GM18520 (cell line): ENCODE results near the gene SNTA1.
A peak's percentile ranks its signal among the peaks of the same experiment; 100 is the strongest.
"Not testable (repeated sequence)": the region's sequence is repeated elsewhere in the genome, so short reads cannot be mapped to it uniquely, and the experiment has no call there.

Experiments used
- ATAC-seq: cut with Tn5 transposase; IDR thresholded peaks from one replicate; pipeline ENCODE4 v1.9.1; 2021; ENCODE audit not compliant: unreplicated experiment

Gene SNTA1

DNA sequence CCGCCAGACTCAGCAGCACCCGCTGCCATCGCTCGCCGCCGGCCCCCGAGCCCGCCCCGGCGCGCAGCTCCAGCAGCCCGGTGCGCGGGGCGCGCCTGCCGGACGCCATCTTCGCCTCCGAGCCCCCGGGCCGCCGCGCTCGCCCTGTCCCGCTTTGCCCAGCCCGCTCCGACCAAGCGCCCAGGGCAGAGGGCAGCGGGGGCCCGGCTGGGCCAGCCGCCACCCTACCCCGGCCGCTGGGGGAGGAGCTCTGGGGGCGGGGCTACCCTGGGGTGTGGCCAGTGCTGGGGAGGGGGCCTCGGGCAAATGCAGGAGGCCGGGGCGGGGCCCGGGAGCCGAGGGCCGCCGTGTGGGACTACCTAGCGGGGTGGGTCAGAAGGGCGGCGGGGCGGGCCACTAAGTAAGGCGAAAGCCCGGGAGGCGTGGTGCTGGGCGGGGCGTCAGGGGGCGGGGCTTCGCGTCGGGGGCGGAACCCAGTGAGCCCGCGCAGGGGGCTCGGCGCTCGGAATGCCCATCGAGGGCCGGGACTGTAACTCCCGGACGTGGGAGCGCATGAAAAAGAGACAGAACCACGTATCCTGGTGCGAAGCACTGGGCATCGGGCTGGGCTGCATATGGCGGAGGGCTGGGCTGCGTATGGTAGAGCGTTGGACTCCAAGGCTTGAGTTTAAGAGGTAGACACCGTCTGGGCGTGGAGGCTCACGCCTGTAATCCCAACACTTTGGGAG, at the start of gene SNTA1:
SNTA1 (minus strand) TSS at position 252 of the 728 bp plus-strand sequence; CDS start at position 109, 143 bp downstream.
- ATAC-seq: peak; percentile 63

DNA sequence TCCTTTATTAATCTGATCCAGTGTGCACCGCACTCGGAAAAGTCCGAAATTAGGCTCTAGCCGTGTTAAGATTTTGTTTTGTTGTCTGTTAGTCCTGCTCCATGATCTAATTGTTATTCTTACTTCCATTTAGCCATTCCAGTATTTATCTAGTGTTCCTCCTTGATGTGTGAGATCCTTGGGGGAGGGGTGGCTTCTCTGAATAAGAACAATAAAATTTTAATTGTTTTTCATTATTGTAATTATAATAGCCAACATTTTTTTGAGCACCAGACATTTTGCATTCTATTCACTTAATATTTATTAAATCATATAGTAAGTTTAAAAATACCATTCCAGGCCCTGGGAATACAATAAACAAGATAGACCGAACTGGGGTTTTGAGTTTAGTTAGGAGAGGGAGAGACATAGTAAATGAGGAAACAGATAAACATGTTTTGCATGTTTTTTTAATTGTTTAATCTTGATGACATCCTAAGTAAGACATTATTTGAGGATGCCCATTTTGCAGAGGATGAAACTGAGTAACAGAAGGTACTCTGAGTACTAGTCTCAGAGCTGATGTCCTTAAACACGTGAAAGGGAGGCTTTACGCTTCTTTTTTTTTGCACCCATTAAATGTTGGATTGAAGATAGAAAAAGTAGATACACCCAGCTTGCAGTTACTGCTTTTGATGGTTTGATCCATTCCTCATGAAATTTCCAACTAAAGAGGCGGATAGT, 47.5 kb upstream of the SNTA1 start:
- no peak for ATAC-seq

DNA sequence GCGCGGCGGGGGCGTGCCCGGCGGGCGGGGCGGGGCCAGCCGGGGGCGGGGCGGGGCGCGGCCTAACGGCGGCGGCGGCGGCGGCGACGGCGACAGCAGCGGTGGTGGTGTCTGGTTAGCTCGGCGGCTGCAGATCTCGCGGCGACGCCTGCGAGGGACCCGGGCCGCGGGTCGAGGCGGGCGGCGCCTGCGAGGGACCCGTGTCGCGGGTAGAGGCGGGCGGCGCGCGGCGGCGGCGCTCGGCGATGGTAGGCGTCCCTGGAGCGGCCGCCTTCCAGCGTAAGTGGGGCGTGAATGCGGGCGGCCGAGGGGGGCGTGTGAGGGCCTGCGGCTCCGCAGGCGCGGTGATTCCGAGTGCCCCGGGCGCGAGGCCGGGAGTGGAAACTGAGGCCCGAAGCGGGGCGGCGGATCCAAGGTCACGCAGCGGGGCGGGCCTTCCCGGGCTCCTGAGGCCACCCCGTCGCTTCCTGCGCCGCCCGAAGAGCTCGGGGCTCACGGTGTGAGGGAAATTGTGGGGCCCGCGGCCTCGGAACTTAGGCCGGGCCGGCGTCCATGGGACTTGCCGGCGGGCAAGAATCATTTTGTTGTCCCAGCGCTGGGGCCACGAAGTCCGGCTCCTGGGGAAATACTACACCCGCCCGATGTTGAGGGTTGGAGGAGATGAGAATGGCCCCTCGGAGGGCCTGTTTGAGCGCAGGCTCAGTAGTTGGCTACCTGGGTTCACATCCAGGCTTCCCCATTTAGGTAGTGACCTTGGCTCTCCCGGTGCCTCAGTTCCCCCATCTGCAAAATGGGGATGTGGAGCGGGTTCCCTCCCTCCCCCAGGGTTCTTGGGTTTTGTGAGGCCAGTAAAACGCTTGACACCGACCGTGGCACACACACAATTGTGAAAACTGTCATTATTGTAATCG, 46.7 kb upstream of the SNTA1 start, which contains the start of gene CBFA2T2:
CBFA2T2 (plus strand) TSS at position 74 of the 911 bp plus-strand sequence; CDS start at position 246, 172 bp downstream.
- peak; percentile 42 for ATAC-seq

DNA sequence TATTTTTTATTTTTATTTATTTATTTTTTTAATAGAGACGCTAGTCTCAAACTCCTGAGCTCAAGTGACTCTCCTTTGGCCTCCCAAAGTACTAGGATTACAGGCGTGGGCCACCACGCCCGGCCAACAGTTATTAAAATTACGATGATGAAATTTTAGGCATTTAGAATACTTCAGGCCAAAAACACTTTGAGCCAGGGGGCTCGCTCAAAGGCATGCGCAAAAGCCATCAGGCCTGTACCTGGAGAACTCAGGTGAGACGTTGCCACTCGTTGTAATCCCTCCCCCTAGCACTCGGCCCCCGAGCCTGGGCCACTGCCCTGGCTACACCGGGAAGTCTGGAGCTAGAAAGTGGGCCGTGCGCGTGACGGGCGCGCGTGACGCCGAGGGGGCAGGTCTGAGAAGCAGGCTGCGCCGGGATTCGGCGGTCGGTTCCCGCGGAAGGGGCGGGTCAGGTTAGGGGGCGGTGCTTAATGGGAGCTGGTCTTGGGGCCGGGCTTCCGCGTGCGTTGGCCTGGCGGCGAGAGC, 46.0 kb upstream of the SNTA1 start:
- peak; percentile 80 for ATAC-seq

DNA sequence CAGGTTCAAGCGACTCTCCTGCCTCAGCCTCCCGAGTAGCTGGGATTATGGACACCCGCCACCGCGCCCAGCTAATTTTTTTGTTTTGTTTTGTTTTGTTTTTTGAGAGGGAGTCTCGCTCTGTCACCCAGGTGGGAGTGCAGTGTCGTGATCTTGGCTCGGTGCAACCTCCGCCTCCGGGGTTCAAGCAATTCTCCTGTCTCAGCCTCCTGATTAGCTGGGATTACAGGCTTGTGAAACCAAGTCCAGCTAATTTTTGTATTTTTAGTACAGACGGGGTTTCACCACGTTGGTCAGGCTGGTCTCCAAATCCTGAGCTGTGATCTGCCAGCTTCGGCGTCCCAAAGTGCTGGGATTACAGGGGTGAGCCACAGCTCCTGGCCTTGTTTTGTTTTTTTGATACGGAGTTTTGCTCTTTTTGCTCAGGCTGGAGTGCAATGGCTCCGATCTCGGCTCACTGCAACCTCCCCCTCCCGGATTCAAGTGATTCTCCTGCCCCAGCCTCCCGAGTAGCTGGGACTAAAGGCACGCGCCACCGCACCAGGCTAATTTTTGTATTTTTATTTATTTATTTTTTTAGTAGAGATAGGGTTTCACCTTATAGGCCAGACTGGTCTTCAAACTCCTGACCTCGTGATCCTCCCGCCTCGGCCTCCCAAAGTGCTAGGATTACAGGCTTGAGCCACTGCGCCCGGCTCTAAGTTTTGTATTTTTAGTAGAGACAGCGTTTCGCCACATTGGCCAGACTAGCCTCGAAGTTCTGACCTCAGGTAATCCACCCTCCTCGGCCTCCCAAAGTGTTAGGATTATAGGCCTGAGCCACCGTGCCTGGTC, 45.3 kb upstream of the SNTA1 start:
- not testable (repeated sequence) for ATAC-seq

DNA sequence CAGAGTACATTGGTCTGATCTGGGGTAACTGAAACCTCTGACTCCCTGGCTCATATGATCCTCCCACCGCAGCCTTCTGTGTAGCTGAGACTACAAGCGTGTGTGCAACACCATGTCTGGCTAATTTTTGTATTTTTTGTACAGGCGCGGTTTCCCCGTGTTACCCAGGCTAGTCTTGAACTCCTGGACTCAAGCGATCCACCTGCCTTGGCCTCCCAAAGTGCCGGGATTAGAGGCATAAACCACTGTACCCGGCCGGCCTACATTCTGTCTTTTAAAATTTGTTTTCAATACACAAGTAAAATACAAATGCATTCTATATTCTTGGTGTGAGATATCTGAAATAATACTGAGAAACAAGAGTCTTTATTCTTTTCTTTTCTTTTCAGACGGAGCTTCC, 44.6 kb upstream of the SNTA1 start:
- no peak for ATAC-seq

DNA sequence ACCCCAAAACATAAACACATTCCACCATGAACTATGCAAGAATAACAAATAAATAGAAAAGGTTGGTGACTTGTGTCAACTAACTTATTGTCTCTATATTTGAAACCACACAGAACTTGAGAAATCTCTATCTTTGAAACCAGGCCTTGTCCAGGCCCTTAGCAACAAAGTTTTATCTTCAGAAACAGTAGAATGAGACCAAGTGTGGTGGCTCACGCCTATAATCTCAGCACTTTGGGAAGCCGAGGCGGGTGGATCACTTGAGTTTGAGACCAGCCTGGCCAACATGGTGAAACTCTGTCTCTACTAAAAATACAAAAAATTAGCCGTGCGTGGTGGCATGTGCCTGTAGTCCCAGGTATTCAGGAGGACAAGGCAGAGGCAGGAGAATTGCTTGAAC, 39.6 kb upstream of the SNTA1 start:
- not testable (repeated sequence) for ATAC-seq

DNA sequence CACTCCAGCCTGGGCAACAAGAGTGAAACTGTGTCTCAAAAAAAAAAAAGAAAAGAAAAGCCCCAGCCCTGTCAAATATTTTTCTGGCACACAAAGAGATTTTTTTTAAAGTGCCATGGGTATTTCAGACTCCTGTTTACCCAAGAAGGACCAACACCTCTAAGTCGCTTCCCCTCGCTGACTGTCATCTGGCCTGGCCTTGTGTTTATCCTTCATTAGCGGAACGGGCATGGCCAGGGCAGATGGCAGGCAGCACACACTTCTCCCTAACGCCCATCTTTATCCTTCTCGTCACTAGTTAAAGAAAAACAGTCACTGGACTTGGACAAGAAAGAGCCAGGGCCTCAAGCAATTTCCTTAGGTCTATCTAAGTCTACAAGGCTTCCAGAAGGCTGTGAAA, 39.0 kb upstream of the SNTA1 start:
- ATAC-seq: no peak

DNA sequence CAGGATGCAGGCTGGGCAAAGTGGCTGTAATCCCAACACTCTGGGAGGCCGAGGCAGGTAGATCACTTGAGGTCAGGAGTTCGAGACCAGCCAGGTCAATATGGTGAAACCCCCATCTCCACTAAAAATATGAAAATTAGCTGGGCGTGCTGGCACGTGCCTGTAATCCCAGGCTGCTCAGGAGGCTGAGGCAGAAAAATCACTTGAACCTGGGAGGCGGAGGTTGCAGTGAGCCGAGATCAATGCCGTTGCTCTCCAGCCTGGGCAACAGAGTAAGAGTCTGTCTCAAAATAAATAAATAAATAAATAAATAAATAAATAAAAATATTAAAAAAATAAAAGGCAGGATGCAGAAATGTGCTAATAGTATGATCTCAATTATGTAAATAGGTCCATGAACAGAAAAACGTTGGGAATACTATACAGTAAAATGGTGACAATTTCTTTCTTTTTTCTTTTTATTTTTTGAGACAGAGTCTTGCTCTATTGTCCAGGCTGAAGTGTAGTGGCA, 37.9 kb upstream of the SNTA1 start:
- ATAC-seq: no peak

DNA sequence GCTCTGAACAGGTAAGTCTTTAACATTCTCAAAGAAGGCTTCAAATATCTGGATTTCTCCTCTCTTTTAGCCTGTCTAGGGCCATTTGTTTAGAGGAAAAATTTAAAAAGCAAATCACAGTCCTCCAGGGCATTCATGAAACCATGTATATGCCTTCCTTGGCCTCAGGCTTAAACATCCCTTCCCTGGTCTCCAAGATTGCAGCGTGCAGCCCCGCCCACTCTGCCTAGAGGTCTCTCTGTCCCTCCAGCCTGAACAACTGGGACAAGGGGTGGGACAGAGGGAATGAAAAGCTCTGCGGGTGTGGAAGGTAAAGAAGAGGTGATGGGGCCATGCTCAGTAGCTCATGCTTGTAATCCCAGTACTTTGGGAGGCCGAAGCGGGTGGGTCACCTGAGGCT, 36.5 kb upstream of the SNTA1 start:
- ATAC-seq: no peak

DNA sequence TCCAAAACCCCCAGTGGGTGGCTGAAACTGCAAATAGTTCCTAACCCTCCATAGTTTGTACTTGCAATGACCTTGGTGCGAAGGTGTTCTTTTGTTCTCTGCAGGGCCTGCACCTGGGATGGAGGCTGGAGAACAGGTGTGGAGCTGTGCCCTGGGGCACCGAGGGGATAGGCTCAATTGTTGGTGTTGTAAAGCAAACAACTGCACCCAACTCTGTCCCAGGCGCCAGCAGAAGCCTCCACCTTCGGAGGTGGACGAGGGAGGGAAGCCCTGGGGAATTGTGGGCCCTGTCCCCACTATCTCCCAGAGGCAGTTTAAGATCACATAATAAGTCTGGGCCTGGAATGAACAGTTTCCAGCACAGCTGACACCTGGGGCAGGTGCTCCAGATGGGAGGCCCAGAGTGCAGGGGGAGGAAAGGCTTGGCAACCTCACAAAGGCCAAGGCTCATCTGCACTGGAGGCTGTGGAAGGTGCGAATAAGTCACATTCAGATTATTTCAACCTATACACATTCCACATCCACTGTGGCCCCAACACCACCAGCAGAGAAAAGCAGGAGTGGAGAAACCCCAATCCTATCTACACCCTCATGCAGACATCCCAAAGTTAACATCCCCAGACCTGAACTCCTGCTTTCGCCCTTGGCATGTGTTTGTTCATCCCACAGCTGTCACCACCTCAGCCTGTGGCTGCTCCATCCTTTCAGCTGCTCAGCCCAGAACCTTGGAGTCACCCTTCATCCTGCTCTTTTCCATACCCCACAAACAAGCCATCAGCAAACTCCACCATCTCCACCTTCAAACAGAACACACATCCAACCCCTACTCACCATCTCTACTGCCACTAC, 34.0 kb upstream of the SNTA1 start:
- ATAC-seq: no peak

DNA sequence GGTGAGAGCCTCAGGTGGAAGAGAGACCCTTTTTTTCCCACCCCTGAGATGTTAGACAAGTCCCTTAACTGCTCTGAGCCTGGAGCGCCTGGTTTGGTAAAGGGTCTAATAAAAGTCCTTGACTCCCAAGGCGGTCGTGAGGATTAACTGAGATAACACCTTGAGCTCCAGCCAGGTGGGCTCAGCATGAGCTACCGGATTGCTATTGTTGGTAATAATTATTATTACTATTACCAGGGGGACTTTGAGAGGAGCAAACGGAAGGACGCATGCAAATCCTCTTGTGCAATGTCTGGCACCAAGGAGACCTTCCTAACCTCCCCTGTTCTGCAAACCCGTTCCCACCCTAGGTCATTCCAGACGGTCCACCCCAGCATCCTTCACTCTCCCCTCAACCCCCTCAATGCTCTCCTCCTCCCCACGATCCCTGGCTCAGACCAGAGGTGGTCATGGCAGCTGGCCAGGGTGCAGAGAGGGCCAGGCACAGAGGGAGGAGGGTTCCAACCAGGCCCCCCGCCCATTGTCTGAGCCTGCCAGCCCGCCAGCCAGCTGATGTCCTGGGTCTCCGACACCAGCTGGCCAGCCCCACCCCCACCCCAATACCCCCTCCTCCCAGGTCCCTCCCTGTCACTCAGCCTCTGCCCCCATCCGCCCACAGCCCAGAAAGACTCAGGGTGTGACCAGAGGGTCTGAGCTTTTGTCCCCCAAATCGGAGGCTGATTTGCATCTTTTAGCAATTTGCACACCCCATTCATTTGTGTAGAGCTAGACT, 32.0 kb upstream of the SNTA1 start:
- no peak for ATAC-seq

DNA sequence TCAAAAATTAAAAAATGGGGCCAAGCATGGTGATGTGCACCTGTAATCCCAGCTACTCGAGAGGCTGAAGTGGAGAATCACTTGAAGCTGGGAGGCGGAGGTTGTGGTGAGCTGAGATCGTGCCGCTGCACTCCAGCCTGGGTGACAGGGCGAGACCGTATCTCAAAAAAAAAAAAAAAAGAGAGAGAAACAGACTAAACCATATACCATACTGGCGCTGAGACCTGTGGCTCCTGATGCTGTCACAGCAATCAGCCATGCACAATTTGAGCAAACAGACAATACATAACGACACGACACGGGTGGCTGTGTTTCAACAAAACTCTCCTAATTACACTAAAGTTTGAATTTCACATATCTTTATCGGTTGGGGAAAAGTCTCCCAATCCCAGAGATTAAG, 31.4 kb upstream of the SNTA1 start:
- no peak for ATAC-seq

DNA sequence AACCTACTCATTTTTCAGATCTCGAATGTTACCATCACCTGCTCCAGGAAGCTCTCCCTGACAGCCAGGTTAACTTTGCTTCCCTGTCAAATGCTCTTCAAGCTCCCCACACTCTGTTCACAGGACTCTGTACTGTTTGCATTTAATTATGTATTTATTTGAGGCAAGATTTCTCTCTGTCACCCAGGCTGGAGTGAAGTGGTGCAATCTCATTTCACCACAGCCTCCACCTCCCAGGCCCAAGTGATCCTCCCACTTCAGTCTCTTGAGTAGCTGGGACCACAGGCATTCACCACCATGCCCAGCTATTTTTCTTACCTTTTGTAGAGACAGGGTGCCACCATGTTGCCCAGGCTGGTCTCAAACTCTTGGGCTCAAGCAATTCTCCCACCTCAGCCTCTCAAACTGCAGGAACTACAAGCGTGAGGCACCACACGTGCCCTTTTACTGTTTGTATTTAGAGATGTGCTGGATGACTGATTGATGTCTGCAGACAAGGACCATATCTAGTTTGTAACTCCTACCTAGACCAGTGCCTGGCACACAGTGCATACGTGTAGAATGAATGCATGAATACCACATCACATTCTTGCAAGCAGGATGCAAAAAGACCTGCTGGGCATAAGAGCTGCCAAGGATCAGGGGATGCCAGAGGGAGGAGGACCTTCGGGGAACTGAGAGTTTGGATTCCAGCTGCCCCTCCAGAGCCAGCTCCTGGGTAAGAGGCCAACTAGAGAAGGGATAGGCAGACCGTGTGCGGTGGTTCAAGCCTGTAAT, 30.7 kb upstream of the SNTA1 start:
- no peak for ATAC-seq

DNA sequence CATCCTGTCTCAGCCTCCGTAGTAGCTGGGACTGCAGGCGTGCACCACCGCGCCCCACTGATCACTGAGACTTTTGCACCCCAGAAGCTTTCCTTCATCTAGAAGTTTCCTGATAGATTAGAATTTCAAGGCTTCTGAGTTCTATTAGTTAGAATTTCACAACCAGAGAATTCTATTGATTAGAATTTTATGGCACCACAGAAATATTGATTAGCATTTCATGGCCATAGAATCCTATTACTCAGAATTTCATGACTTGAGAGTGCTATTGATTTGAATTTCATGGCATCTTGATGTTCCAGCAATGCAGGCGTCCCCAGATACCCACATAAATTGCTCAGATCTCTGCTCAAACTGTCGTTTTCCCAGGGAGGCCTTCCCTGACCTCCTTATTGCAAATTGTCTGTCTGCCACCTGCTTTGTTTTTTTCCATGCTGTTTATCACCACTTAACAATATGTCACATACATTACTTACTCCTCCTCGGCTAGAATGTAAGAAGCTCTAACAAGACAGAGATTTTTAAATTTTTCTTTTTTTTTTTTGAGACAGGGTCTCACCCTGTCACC, 29.4 kb upstream of the SNTA1 start:
- ATAC-seq: no peak

DNA sequence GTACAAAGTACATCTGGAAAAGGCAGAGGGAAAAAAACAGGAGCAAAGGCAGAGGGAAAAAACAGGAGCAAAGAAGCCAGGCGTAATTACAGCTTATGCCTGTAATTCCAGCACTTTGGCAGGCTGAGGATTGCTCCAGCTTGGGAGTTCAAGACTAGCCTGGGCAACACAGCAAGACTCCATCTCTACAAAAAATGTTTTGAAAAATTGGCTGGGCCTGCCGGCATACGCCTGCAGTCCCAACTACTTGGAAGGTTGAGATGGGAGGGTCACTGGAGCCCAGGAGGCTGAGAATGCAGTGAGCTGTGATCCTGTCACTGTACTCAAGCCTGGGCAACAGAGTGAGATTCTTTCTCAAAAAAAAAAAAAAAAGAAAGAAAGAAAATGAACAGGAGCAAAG, 27.3 kb upstream of the SNTA1 start:
- no peak for ATAC-seq

DNA sequence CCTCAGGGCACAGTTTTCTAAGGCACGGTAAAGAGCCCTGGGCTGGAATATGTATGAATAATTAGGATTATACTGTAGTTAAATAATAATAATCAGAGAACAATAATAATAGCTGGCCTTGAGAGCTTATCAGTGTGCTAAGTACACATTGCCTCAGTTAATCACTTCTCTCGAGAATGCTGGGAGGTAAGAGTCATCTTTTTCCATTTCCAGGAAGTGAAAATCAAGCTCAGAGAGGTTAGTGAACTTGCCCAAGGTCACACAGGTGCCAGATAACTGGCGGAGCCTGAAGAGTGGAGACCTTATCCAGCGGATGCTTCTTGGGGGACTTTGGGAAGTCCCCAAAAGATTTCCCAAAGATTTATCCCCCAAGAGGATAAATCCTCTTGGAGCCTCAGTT, 26.9 kb upstream of the SNTA1 start:
- no peak for ATAC-seq
